Kidney (tissue), 14 donors: ENCODE measurements around the gene LPIN1. TPM values are rescaled to one million over a fixed set of nuclear protein-coding genes. Genes with fewer than 3 reads are reported as not detected.
"Not testable (repeated sequence)": the region's sequence is repeated elsewhere in the genome, so short reads cannot be mapped to it uniquely, and the experiment has no call there.

Experiments
- DNase-seq, 5 donors: peaks; one replicate each; pipeline ENCODE4 v3.0.0-alpha.2; 2013 to 2020
- FAIRE-seq: peaks from 2 replicates; lab custom pipeline; 2012; peaks lifted over from hg19 to GRCh38; lab: Jason Lieb, UNC
- H3K27ac ChIP-seq, 2 donors: one replicate each; pipeline ENCODE4 v1.7.0; 2013; ENCODE audit warnings: low read depth in 2 of 2, low read length in 2 of 2, inconsistent platforms in 1 of 2
- H3K27me3 ChIP-seq: one replicate; pipeline ENCODE4 v1.7.1; 2013; ENCODE audit warnings: low read length, inconsistent platforms; ENCODE audit not compliant: control insufficient read depth, insufficient read depth
- H3K36me3 ChIP-seq, 3 donors: one replicate each; pipeline versions ENCODE4 v1.7.0 to v1.7.1; 2013; ENCODE audit warnings: low read length in 3 of 3, control low read depth in 1 of 3, inconsistent platforms in 1 of 3; ENCODE audit not compliant: insufficient read depth in 3 of 3, control insufficient read depth in 2 of 3
- H3K4me1 ChIP-seq, 3 donors: one replicate each; pipeline versions ENCODE4 v1.7.0 to v1.7.1; 2013; ENCODE audit warnings: low read length in 3 of 3, inconsistent platforms in 1 of 3, low read depth in 1 of 3; ENCODE audit not compliant: control insufficient read depth in 2 of 3, insufficient read depth in 2 of 3
- H3K4me3 ChIP-seq, 3 donors: one replicate each; pipeline versions ENCODE4 v1.7.0 to v1.8.1; 2013; ENCODE audit warnings: low read length in 3 of 3, control low read depth in 1 of 3, inconsistent platforms in 1 of 3
- H3K9ac ChIP-seq, 3 donors: one replicate each; pipeline versions ENCODE4 v1.7.0 to v1.7.1; 2013; ENCODE audit warnings: low read length in 3 of 3, control low read depth in 1 of 3, inconsistent platforms in 1 of 3
- H3K9me3 ChIP-seq, 3 donors: one replicate each; pipeline versions ENCODE4 v1.7.0 to v1.7.1; 2013; ENCODE audit warnings: low read length in 3 of 3, control low read depth in 1 of 3, inconsistent platforms in 1 of 3; ENCODE audit not compliant: control insufficient read depth in 2 of 3, insufficient read depth in 1 of 3
- intact Hi-C: fragments of 100-400 bp; cut with DNase I; formaldehyde crosslinking; loops from one replicate; pipeline ENCODE4 v1.11.1; 2022
- polyA plus RNA-seq: library from polyadenylated mRNA; stranded (reverse); fragments of 350-450 nt; fragmentation: Illumina TruSeq; extraction: RNeasy Lipid Tissue Mini Kit (QIAGEN cat#74804); gene quantifications from one replicate; pipeline ENCODE4 v1.2.3, GENCODE V29; 2014; ENCODE audit warnings: low read depth, low replicate concordance; ENCODE audit not compliant: insufficient read depth
- total RNA-seq: library from RNA; stranded (reverse); fragmentation: NEBNext Ultra II Directional; extraction: Animal tissue kit (Norgen Biotek cat#: 25700); gene quantifications from one replicate; pipeline ENCODE4 v1.2.1, GENCODE V29; 2021
- TF ChIP-seq, protein P1 (sequence below): IDR thresholded peaks from 3 replicates; pipeline ENCODE4 v1.5.1; 2012; ENCODE audit warnings: mild to moderate bottlenecking, moderate library complexity, borderline replicate concordance; ENCODE audit not compliant: insufficient read depth; ENCODE audit errors: extremely low read depth
- donor health status: control.
- donor health status: control.
- donor health status: control.
- donor health status: control.
- donor health status: control.
- donor health status: DM: yes; HTN: yes; CAD: no.
- donor health status: Normal renal cell carcinoma (clear cell type).

The LPIN1 gene
- total and polyA plus RNA-seq, 2 donors from 2014 or later, result 11.8 to 36.8 TPM

DNA sequence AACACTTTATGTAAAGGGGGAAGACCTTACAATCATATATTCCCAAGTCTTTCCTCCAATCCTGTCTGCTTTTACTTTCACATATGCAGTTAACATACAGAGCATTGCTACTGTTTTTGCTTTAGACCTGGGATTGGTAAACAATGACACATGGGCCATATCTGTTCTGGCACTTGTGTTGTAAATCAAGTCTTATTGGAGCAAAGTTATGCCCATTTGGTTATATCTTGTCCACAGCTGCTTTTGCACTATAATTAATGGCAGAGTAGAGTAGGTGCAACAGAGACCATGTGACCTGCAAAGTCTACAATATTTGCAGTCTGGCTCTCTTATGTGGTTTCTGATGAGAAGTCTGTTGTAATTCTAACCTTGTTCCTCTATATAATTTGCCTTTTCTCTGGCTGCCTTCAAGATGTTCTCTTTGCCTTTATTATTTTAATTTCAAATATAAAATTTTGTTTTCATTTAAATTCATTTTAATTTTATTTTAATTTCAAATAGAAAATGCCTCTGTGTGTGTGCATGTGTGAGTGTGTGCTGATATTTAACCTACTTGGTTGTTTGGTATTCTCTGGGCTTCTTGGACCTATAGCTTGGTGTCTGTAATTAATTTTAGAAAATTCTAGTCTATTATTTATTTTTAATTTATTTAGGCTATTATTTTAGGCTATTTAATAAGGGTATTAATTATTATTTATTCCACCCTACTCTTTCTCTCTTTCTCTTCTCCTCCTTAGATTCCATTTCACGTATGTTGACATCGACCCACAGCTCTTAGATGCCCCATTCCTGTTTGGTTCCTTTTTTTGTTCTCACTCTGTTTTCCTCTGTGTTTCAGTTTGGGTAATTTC, 16.8 kb upstream of the LPIN1 start:
- FAIRE-seq, result no peak
- H3K4me3 ChIP-seq, result no peak overlapping the region
- intact Hi-C loops, result no loop called here
- no peaks in the 10 kb centered on the region for H3K27me3 ChIP-seq
- no peaks in the 10 kb centered on the region for H3K36me3 ChIP-seq
- TF ChIP-seq, protein P1, sequence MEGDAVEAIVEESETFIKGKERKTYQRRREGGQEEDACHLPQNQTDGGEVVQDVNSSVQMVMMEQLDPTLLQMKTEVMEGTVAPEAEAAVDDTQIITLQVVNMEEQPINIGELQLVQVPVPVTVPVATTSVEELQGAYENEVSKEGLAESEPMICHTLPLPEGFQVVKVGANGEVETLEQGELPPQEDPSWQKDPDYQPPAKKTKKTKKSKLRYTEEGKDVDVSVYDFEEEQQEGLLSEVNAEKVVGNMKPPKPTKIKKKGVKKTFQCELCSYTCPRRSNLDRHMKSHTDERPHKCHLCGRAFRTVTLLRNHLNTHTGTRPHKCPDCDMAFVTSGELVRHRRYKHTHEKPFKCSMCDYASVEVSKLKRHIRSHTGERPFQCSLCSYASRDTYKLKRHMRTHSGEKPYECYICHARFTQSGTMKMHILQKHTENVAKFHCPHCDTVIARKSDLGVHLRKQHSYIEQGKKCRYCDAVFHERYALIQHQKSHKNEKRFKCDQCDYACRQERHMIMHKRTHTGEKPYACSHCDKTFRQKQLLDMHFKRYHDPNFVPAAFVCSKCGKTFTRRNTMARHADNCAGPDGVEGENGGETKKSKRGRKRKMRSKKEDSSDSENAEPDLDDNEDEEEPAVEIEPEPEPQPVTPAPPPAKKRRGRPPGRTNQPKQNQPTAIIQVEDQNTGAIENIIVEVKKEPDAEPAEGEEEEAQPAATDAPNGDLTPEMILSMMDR, result no peak
- no peak for DNase-seq
- H3K9me3 ChIP-seq, result no peaks in the 10 kb centered on the region
- no peak overlapping the region for H3K9ac ChIP-seq
- no peaks in the 10 kb centered on the region for H3K4me1 ChIP-seq
- no peak overlapping the region for H3K27ac ChIP-seq

- H3K36me3 ChIP-seq, intact Hi-C loops, H3K4me1 ChIP-seq, H3K9me3 ChIP-seq, DNase-seq, H3K27ac ChIP-seq, FAIRE-seq, H3K9ac ChIP-seq, H3K27me3 ChIP-seq, H3K4me3 ChIP-seq: not testable (repeated sequence)
Observed at GRCh38 chr2:11731214-11731984, 15.0 kb upstream of the LPIN1 start.

- Histone ChIP-seq H3K4me3 (no peak overlapping the region), H3K4me1 (no peaks in the 10 kb centered on the region), H3K9ac (no peak overlapping the region), H3K36me3 (no peaks in the 10 kb centered on the region), H3K9me3 (no peaks in the 10 kb centered on the region), H3K27ac (no peak overlapping the region), H3K27me3 (no peaks in the 10 kb centered on the region)
- FAIRE-seq (no peak), DNase-seq (no peak)
- intact Hi-C loops, result no loop called here
- TF ChIP-seq, protein P1, result no peak
Observed at GRCh38 chr2:11732587-11732986, 13.8 kb upstream of the LPIN1 start.

GRCh38 chr2:11737852-11738251, 8.6 kb upstream of the LPIN1 start:
- H3K27ac ChIP-seq, H3K36me3 ChIP-seq, H3K9me3 ChIP-seq, H3K4me1 ChIP-seq, DNase-seq, H3K27me3 ChIP-seq, intact Hi-C loops, FAIRE-seq, H3K4me3 ChIP-seq, H3K9ac ChIP-seq: not testable (repeated sequence)
